ENCODE results near the gene PPP2R5C.

DNA sequence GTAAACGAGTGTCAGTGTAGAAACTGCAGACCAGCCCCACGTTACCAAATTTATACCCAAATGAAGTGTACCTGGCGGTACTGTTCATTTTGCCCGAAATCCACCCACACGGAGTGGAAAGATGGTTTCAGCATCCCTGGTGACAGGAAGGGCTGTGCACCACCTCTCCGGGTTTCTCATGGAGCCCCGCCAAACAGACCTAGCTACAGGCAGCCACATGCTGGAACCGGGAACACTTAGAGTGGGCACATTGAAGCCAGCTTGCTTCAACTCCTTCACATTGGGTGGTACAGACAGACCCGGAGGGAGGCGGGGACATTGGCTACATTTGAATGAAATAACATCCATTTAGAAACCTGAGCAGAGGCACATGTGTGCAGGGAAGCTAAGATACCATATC lies 84.4 kb downstream of the PPP2R5C start:
- TF ChIP-seq POLR2A (IDR thresholded peaks at IDR 0.05): no peak
- TF ChIP-seq, protein P1, sequence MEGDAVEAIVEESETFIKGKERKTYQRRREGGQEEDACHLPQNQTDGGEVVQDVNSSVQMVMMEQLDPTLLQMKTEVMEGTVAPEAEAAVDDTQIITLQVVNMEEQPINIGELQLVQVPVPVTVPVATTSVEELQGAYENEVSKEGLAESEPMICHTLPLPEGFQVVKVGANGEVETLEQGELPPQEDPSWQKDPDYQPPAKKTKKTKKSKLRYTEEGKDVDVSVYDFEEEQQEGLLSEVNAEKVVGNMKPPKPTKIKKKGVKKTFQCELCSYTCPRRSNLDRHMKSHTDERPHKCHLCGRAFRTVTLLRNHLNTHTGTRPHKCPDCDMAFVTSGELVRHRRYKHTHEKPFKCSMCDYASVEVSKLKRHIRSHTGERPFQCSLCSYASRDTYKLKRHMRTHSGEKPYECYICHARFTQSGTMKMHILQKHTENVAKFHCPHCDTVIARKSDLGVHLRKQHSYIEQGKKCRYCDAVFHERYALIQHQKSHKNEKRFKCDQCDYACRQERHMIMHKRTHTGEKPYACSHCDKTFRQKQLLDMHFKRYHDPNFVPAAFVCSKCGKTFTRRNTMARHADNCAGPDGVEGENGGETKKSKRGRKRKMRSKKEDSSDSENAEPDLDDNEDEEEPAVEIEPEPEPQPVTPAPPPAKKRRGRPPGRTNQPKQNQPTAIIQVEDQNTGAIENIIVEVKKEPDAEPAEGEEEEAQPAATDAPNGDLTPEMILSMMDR (IDR thresholded peaks at IDR 0.05): no peak

All from uterus (tissue), 2 donors.